HL-60/S4 treated with retinoic acid at 250 ng/mL for 4 days and 3 days (cell line): Measurements from ENCODE around the gene NEK6.

Experiments used
- in situ Hi-C: fragments of 300-500 bp; cut with MboI; formaldehyde crosslinking; loops from 2 replicates; pipeline ENCODE4 v1.7.0; 2022; ENCODE audit warnings: low sequenced_read_pairs

NEK6 gene

DNA sequence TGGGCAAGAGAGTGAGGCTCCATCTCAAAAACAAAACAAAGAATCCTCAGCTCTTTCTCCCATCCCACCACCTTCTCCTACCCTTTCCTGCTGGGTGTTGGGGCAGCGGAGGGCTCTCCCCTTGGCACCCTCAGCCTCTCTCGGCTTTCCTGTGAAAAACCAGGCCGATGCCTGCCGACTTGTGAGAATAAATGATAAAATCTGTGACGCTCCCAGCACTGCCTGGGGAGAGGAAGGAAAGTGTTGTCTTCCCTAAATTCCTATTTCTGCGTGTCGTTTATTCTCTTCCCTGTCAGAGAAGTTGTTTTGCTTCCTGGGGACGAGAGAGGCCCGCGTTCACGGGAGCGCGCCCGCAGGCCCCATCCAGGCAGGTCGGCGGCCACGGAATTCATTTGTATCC lies 19.7 kb downstream of the NEK6 start:
- in situ Hi-C loops, result no loop called here

DNA sequence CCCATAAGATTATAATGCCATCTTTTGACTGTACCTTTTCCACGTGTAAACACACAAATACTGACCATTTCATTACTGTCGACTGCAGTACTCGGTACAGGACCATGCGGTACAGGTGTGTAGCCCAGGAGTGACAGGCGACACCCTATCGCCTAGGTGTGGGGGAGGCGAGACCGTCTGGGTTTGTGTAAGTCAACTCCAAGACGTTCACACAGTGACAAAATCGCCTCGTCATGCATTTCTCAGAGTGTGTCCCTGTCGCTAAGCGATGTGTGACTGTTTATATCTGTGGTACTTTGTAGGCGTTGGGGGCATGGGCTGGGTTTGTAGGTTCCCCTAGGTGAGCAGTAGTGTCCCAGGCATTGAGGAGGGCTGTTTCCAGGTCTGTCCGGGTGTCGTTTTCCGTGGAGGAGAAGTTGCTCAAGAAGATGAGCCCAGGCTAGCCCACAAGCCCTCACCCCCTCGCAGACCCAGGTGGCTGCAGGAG lies 20.3 kb downstream of the NEK6 start:
- in situ Hi-C loops, result no loop called here

DNA sequence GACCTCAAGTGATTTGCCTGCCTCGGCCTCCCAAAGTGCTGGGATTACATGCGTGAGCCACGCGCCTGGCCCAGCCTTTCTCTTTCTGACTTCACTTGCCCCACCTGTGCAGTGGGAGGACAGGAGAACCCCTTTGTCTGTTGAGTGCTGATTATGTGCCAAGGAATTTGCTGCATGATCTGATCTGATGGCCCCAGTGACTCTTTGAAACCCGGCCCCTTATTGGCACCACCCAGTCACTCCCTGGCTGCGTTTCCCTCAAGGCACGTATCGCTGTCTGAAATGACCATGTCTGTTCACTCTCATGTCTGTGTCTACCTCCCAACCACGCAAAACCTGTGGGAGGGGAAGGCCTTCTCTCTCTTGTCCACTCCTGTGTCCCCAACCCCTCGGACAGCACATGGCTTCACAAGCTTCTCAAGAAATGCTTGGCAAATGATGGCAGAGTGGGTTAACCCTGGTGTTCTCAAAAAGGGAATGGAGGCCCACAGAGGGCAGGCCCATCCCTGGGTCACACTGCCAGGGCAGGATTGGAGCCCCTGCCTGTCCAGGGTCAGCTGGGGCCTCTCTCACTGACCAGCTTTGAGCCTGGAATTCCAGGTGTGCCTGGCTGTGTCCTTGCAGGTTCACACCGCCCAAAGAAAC lies 21.9 kb downstream of the NEK6 start:
- in situ Hi-C loops, result no loop called here

GRCh38 chr9:124280176-124280691 lies 22.5 kb downstream of the NEK6 start:
- in situ Hi-C loops, result no loop called here

- in situ Hi-C loops, result no loop called here
Measured at GRCh38 chr9:124281931-124282371, 24.2 kb downstream of the NEK6 start.

DNA sequence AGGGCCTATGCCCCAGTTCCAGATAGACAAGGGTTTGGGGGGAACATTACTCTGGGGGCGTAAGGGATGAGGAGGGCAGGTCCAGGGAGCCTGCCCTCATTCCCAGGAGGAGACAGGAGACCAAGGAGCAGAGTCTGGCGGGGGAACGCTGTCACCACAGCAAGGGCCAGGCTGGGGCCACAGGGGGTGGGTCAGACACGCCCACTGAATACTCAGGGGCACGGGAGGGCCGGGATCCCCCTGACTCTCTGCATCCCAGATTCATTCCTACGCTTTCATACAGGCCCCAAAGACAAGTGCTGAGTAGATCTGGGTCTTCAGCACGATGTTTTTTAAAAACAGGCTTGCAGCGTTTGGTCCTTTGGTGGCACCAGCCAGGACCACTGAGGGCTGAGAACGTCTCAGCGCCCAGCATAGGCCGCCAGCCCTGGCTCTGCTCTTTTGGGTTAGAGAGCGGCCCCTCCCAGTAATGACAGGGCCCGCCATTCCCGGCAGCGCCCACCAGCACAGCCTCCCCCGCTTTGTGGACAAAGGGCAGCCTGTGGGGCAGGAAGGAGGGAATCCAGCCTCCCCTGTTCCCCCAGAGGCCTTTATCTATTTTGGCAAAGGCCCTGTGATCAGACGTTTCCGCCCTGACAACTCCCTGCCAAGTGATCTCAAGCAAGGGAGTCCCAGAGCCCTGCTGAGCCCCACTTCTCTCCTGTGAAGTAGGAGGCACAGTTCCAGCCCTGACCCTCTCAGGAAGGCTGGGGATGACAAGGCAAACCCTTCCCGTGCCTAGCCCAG lies 24.9 kb downstream of the NEK6 start:
- in situ Hi-C loops, result no loop called here

DNA sequence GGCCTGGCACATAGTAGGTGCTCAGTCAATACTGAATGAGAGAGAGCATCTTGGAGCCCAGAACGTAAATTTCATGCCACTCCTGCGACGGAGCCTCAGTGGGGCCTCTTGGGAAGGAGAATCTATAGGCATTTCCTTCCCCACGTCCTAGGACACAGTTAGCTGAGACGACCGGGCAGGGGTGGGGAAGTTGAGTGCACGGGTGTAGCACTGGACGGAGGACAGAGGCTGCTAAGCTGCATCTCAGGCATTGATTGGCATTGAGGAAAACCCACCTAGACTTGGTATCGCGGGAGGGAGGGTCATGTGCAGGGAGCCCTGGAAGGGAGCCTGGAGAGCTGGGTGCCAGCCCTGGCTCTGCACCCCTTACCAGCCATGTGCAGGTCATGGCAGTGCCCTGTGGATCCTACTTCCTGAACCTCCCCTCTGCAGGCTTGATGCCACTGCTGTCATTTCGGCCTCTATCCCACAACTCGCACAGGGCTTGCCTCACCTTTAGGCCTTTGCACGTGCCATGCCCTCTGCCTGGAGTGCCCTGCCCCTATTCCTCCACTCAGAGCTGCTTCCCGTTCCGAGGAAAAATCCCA lies 25.6 kb downstream of the NEK6 start:
- in situ Hi-C loops, result no loop called here

GRCh38 chr9:124284237-124284831 lies 26.6 kb downstream of the NEK6 start:
- in situ Hi-C loops, result no loop called here

GRCh38 chr9:124284940-124285441 lies 27.2 kb downstream of the NEK6 start:
- in situ Hi-C loops, result no loop called here

GRCh38 chr9:124285490-124285889 lies 27.7 kb downstream of the NEK6 start:
- in situ Hi-C loops, result no loop called here

GRCh38 chr9:124285903-124286291 lies 28.1 kb downstream of the NEK6 start:
- in situ Hi-C loops, result no loop called here

GRCh38 chr9:124286292-124286931 lies 28.7 kb downstream of the NEK6 start:
- in situ Hi-C loops, result no loop called here

DNA sequence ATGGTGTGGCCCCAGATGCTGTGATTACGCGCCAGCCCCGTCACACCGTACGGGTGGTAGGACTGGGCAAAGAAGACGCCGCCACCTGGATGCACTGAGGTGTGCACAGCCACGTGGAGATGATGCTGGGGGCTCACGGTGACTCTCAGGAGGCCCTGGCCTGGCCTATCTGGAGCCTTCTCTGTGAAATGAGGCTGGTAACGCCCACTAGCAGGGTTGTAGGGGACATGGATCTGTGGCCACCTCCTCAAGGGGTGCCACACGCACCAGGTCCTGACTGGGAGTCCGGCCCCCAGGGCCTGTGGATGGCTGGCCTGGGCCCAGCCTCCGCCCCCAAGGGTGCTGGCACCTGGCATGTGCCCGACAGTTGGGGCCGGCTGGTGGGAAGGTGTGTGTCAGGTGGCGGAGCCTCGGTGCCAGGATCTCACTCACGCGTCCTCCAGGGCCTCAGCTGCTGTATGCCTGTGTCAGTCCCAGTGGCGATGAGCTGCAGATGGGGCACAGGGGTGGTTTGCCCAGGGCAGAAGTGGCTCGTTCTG lies 32.4 kb downstream of the NEK6 start:
- in situ Hi-C loops, result loop anchor here (10.0 kb wide), 1 partner anchor 165 kb away; no protein-coding TSS in a partner anchor

DNA sequence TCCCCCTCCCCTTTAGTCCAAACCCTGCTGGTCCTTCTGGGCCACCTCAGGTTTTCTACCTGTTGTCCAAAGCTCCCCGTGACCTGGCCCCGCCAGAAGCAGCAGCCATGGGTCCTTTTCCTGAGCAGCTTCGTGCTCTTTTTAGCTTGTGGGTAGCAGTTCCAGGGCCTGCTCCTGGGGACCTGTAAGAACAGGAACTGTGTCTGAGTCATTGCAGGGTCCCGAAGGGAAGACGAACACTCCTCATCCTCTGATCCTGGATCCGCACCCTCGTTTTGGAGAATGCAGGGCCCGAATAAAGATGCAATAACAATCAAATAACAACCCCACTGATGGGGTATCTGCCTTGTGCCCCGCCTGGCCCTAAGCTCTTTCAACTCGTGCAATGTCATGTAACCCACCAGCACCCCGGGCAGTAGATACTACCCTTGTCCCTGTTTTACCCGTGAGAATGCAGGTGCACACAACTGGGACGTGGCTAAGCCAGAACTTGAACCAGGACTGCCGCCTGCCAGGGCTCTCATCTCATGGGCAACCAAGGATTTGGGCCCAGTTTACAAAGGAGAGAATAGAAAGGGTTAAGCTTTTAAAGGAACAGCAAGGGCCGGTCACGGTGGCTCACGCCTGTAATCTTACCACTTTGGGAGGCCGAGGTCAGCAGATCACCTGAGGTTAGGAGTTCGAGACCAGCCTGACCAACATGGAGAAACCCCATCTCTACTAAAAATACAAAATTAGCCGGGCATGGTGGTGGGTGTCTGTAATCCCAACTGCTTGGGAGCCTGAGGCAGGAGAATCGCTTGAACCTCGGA lies 33.2 kb downstream of the NEK6 start:
- in situ Hi-C loops, result loop anchor here (10.0 kb wide), 1 partner anchor 166 kb away; no protein-coding TSS in a partner anchor

GRCh38 chr9:124291801-124292396 lies 34.1 kb downstream of the NEK6 start:
- in situ Hi-C loops, result loop anchor here (10.0 kb wide), 1 partner anchor 167 kb away; no protein-coding TSS in a partner anchor

DNA sequence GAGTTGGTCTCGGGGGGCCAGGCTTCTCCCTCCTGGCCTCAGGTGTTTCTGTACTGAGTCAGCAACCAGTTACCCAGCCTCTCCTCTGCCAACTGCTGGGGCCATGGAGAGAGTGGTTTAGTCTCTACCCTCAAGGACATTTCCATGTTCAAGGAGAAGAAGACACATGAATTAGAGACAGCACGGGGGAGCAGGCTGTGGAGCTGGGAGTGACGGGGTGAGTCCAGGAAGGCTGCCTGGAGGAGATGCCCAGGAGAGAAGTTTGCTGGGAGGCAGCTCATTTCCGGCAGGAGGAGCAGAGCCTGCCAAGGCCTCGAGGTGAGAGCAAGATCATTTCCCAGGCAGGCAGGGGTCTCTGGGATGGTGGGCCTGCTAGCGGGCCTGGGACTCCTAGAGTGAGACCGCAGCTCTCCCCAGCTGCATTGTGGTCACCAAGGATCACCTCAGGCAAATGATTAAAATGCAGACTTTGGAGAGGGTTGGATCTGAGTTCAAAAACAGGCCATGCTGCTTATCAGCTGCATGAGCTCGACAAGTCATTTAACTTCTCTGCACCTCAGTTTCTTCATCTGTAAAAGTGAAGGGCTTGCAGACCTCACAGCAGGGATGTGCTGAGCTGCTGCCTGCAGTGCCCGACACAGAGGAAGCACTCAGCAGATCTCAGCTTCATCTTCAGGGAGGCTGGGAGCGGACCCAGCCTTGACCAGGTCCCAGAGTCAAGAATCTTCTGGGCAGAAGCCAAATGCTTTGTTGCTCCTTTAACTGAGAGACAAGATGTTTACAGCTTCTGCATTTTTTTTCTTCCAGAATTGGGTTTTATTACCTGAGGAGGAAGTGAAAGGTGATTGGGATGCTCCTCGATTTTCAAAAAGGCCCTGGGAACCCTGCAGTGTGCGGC lies 35.2 kb downstream of the NEK6 start:
- in situ Hi-C loops, result loop anchor here (10.0 kb wide), 1 partner anchor 168 kb away; no protein-coding TSS in a partner anchor

GRCh38 chr9:124293718-124294506 lies 36.2 kb downstream of the NEK6 start:
- in situ Hi-C loops, result loop anchor here (10.0 kb wide), 1 partner anchor 169 kb away; no protein-coding TSS in a partner anchor
